K562 (cell line): ENCODE measurements around the gene XRRA1. TPM values are rescaled to one million over a fixed set of nuclear protein-coding genes. Genes with fewer than 3 reads are reported as not detected.

ENCODE experiments used
- ATAC-seq: fragments of 200-7000 bp; cut with Tn5 transposase; 3 replicates; pipeline ENCODE4 v1.9.1; 2020; ENCODE audit warnings: moderate library complexity
- BruUV-seq: library from RNA; stranded (reverse); fragments of 400-500 nt; replicated peaks from 2 replicates; lab custom pipeline; 2021; lab: Mats Ljungman, UMichigan
- CTCF ChIA-PET: fragments of 300-600 bp; formaldehyde crosslinking; extraction: SDS; loops from one replicate; lab custom pipeline; 2021; ENCODE audit warnings: low intra/inter-chr PET ratio; lab: Yijun Ruan, JAX
- POLR2A ChIA-PET: fragments of 300-600, 350-650 bp; sonication (Branson Sonifier 250); formaldehyde crosslinking; extraction: SDS; loops from one replicate; lab custom pipeline; 2021; ENCODE audit warnings: antibody characterized with exemption, inconsistent platforms; lab: Yijun Ruan, JAX
- DNase-seq, 4 experiments: peaks; one replicate each; pipeline versions ENCODE4 v3.0.0 to v3.0.0-alpha.2; 2011 to 2018; ENCODE audit warnings: low spot score in 3 of 4, mixed read lengths in 3 of 4; ENCODE audit errors: extremely low read depth in 1 of 4
- FAIRE-seq: peaks from 2 replicates; lab custom pipeline; 2011; peaks lifted over from hg19 to GRCh38; lab: Jason Lieb, UNC
- H2AFZ ChIP-seq: 2 replicates; pipeline ENCODE4 v1.6.0; 2011; ENCODE audit warnings: low read depth, low read length, control low read depth, inconsistent platforms
- H3K27ac ChIP-seq: fragments of 200-600 bp; 3 replicates; pipeline ENCODE4 v1.8.0; 2011; ENCODE audit warnings: low read depth, mild to moderate bottlenecking, control low read depth, inconsistent platforms, low read length, moderate library complexity, mixed read lengths; ENCODE audit errors: extremely low read depth
- H3K27me3 ChIP-seq, 2 experiments: fragments of 300-600 bp in 1 of 2; 2 replicates in 1 of 2; 3 replicates in 1 of 2; pipeline versions ENCODE4 v1.6.0 to v1.8.0; 2011; ENCODE audit warnings: inconsistent platforms in 2 of 2, low read length in 2 of 2, mild to moderate bottlenecking in 1 of 2, mixed read lengths in 1 of 2, moderate library complexity in 1 of 2; ENCODE audit not compliant: control insufficient read depth in 2 of 2, insufficient read depth in 2 of 2
- H3K36me3 ChIP-seq: fragments of 300-600 bp; 3 replicates; pipeline ENCODE4 v1.8.0; 2011; ENCODE audit warnings: mild to moderate bottlenecking, low read length, inconsistent platforms; ENCODE audit not compliant: control insufficient read depth, insufficient read depth
- H3K4me1 ChIP-seq, 2 experiments: fragments of 200-600 bp in 1 of 2; replicated peaks in 1 of 2; 2 replicates in 1 of 2; 3 replicates in 1 of 2; pipeline versions ENCODE4 v1.5.1 to v1.8.0; 2011; ENCODE audit warnings: inconsistent platforms in 2 of 2, low read length in 2 of 2, mild to moderate bottlenecking in 1 of 2, mixed read lengths in 1 of 2, moderate library complexity in 1 of 2; ENCODE audit not compliant: control insufficient read depth in 2 of 2, insufficient read depth in 2 of 2
- H3K4me2 ChIP-seq: 2 replicates; pipeline ENCODE4 v1.6.1; 2011; ENCODE audit warnings: low read length, control low read depth, inconsistent platforms, mixed read lengths; ENCODE audit not compliant: insufficient read depth
- H3K4me3 ChIP-seq: fragments of 200-600 bp; sonication (generic), shearing (Covaris generic); 2 replicates; pipeline ENCODE4 v1.5.1; 2016; ENCODE audit warnings: control low read depth, inconsistent platforms
- H3K79me2 ChIP-seq: fragments of 200-600 bp; 3 replicates; pipeline ENCODE4 v1.8.0; 2011; ENCODE audit warnings: low read length, inconsistent platforms; ENCODE audit not compliant: control insufficient read depth, insufficient read depth
- H3K9ac ChIP-seq, 2 experiments: 2 replicates each; pipeline versions ENCODE4 v1.6.0 to v1.6.1; 2011; ENCODE audit warnings: low read depth in 2 of 2, low read length in 2 of 2, control low read depth in 1 of 2, inconsistent platforms in 1 of 2, mild to moderate bottlenecking in 1 of 2, mixed read lengths in 1 of 2; ENCODE audit not compliant: insufficient read depth in 1 of 2
- H3K9me1 ChIP-seq: one replicate; pipeline ENCODE4 v1.6.0; 2011; ENCODE audit warnings: inconsistent platforms, mild to moderate bottlenecking, low read length, moderate library complexity; ENCODE audit not compliant: control insufficient read depth, insufficient read depth
- H3K9me3 ChIP-seq: replicated peaks from 2 replicates; pipeline ENCODE4 v1.5.1; 2011; ENCODE audit warnings: low read depth, low read length, inconsistent platforms; ENCODE audit not compliant: control insufficient read depth, insufficient read depth
- H4K20me1 ChIP-seq: replicated peaks from 2 replicates; pipeline ENCODE4 v1.6.1; 2011; ENCODE audit warnings: low read length, inconsistent platforms, mixed read lengths; ENCODE audit not compliant: control insufficient read depth, insufficient read depth
- NFIC ChIP-seq: fragments of 450-650 bp; IDR thresholded peaks from 2 replicates; pipeline ENCODE4 v1.6.1; 2017; ENCODE audit warnings: mild to moderate bottlenecking, inconsistent platforms
- PCBP1 ChIP-seq: fragments of 200-400 bp; formaldehyde crosslinking; IDR thresholded peaks from 2 replicates; pipeline ENCODE4 v1.6.1; 2018; ENCODE audit warnings: mild to moderate bottlenecking, low read depth, low read length; ENCODE audit not compliant: poor library complexity, severe bottlenecking
- TAL1 ChIP-seq: fragments of 450-650 bp; IDR thresholded peaks from 2 replicates; pipeline ENCODE4 v1.6.1; 2016; ENCODE audit warnings: mild to moderate bottlenecking
- ZNF224 ChIP-seq: sonication (generic); formaldehyde crosslinking; IDR thresholded peaks from 2 replicates; pipeline ENCODE4 v1.8.0; 2022; ENCODE audit warnings: mild to moderate bottlenecking, missing genetic modification reagents
- WGBS: fragments of 100-300 bp; shearing (Covaris generic); methylation state at CpG from one replicate; pipeline ENCODE4 v1.1.6; 2016; ENCODE audit warnings: low coverage, mixed read lengths; ENCODE audit not compliant: insufficient coverage; ENCODE audit errors: missing lambda C conversion rate; 5-methylcytosine and 5-hydroxymethylcytosine counted together
- in situ Hi-C: fragments of 300-500 bp; cut with MboI; formaldehyde crosslinking; loops from 4 replicates; pipeline ENCODE4 v1.15.0; 2018; ENCODE audit warnings: inconsistent platforms, mixed read lengths
- intact Hi-C: fragments of 100-400 bp; cut with micrococcal nuclease; formaldehyde crosslinking; loops from 2 replicates; pipeline ENCODE4 v1.14.2; 2022
- polyA plus RNA-seq, 8 experiments: library from polyadenylated mRNA; depleted of rRNA in 4 of 8; stranded (reverse) in 5 of 8; unstranded in 3 of 8; fragments of >200 nt; fragmentation: Nextera tagmentation in 2 of 8; fragmentation: Illumina TruSeq in 1 of 8; extraction: Ambion mirVana in 2 of 8; extraction: Trizol in 1 of 8; gene quantifications; 2 replicates each; pipeline versions ENCODE4 v1.2.1 to v1.2.3, GENCODE V29; 2011 to 2014; ENCODE audit warnings: inconsistent platforms in 1 of 8, missing spikeins in 1 of 8
- total RNA-seq, 7 experiments: library from RNA; depleted of rRNA in 6 of 7; stranded (reverse); fragments of >200 nt in 6 of 7; fragmentation: Illumina TruSeq in 2 of 7; extraction: Trizol in 2 of 7; gene quantifications; 2 replicates each; pipeline versions ENCODE4 v1.2.1 to v1.2.3, GENCODE V29; 2011 to 2021; ENCODE audit warnings: low replicate concordance in 1 of 7
- TF ChIP-seq, protein P1 (sequence below): fragments of 250-450 bp; sonication (Bioruptor Pico); IDR thresholded peaks from 2 replicates; pipeline ENCODE4 v1.9.0; 2021; ENCODE audit warnings: mild to moderate bottlenecking, inconsistent platforms

Gene XRRA1
- total and polyA plus RNA-seq, 9 of the 15 experiments (the other 6 are each of a cell fraction or from before 2014, with no cell fraction given), result 5.0 to 22.5 (median 16.0) TPM

DNA sequence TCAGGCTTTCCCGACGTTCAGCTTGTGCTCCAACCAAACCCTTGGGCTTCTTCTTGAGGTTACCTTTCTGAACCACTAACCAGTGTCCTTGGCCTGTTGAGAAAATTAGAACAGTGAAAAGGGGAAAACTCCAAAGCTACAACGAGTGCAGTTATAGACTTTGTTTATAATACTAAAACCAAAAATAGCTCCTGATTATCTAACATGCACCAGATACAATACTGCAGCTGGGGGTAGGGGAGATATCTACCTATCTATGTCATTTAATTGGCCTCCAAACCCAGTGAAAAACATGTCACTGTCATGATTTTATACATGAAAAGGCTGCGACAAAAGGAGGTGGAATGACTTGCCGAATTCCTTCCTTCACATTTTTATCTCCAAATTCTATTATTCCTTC, 11.9 kb downstream of the XRRA1 start (continued):
- TF ChIP-seq, protein P1, sequence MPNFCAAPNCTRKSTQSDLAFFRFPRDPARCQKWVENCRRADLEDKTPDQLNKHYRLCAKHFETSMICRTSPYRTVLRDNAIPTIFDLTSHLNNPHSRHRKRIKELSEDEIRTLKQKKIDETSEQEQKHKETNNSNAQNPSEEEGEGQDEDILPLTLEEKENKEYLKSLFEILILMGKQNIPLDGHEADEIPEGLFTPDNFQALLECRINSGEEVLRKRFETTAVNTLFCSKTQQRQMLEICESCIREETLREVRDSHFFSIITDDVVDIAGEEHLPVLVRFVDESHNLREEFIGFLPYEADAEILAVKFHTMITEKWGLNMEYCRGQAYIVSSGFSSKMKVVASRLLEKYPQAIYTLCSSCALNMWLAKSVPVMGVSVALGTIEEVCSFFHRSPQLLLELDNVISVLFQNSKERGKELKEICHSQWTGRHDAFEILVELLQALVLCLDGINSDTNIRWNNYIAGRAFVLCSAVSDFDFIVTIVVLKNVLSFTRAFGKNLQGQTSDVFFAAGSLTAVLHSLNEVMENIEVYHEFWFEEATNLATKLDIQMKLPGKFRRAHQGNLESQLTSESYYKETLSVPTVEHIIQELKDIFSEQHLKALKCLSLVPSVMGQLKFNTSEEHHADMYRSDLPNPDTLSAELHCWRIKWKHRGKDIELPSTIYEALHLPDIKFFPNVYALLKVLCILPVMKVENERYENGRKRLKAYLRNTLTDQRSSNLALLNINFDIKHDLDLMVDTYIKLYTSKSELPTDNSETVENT (CRISPR knock-in tag), result no peak
- peak; percentile 20; the same call in 1 of the 2 replicates for TF ChIP-seq TAL1
- TF ChIP-seq ZNF224 (CRISPR knock-in tag), result no peak

DNA sequence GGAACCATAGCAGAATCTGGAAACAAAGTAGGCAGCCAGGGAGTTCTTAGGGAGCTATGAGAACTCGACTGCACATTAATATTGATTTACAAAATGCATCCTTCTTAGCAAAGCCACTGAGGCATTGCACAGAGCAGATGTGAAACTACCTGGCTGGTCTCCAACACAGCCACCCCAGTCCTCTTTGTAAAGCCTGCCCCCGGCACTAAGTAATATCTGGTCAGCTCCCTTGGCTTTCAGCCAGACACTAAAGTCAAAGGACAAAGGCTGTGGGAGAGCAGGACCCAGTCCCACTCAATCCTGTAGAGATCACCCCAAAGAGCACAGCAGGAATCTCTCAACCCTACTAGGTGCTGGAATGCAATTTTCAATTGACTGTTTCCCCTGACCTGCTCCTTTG, 12.8 kb downstream of the XRRA1 start:
- ChIA-PET CTCF (no interaction called here), POLR2A (interaction anchor here (2.5 kb wide), 1 partner anchor 14 kb away, joined by 11 read pairs; the partner anchor contains the start of genes SPCS2 and XRRA1)
- Histone ChIP-seq H3K4me2 (no peak overlapping the region), H3K27ac (no peak overlapping the region), H3K9ac (no peak overlapping the region), H3K27me3 (no peaks in the 10 kb centered on the region), H3K79me2 (no peaks in the 10 kb centered on the region), H2AFZ (no peak overlapping the region), H3K9me3 (no peaks in the 10 kb centered on the region), H3K9me1 (no peaks in the 10 kb centered on the region), H3K4me3 (no peak overlapping the region), H4K20me1 (0 out of 2 replicates have a peak, but pooled peaks cover 3% of the 10 kb centered on the region), H3K4me1 (peaks cover 0 to 13% of the 10 kb centered on the region in 2 experiments; a peak in 2 of 5 replicates), H3K36me3 (peaks cover 76% of the 10 kb centered on the region)
- FAIRE-seq (no peak), ATAC-seq (peak; percentile 40; the same call in 2 of the 3 replicates), DNase-seq (peak in 1 of 4 experiments; percentile 33)
- 44% methylated on average over 2 of the region's 2 CpGs for WGBS
- in situ Hi-C loops (no loop called here), intact Hi-C loops (no loop called here)
- no TSS peak for BruUV-seq
- peak; percentile 66 for TF ChIP-seq NFIC
- TF ChIP-seq PCBP1, result no peak
